CD4-positive, CD25-positive, alpha-beta regulatory T cell (primary cell): Measurements from ENCODE around the gene SPAST. TPM values are rescaled to one million over a fixed set of nuclear protein-coding genes. Genes with fewer than 3 reads are reported as not detected.
A peak's percentile ranks its signal among the peaks of the same experiment; 100 is the strongest.
"Not testable (repeated sequence)": the region's sequence is repeated elsewhere in the genome, so short reads cannot be mapped to it uniquely, and the experiment has no call there.

Source experiments
- ATAC-seq, 2 donors: fragments of 150-1000 bp; cut with Tn5 transposase; one replicate each; pipeline ENCODE4 v1.10.0; 2021; ENCODE audit warnings: low read depth in 2 of 2, moderate number of reproducible peaks in 2 of 2, moderate library complexity in 1 of 2
- DNase-seq, 3 donors: peaks; one replicate each; pipeline versions ENCODE4 v3.0.0 to v3.0.0-alpha.2; 2012 to 2022; ENCODE audit warnings: mixed read lengths in 1 of 3
- H3K27ac ChIP-seq: one replicate; pipeline ENCODE4 v1.7.0; 2013; ENCODE audit warnings: mild to moderate bottlenecking, low read length; ENCODE audit not compliant: insufficient read depth, poor library complexity, severe bottlenecking
- H3K27me3 ChIP-seq: one replicate; pipeline ENCODE4 v1.7.0; 2013; ENCODE audit warnings: low read length; ENCODE audit not compliant: control insufficient read depth, insufficient read depth
- H3K36me3 ChIP-seq: one replicate; pipeline ENCODE4 v1.7.0; 2013; ENCODE audit warnings: mild to moderate bottlenecking, low read length, moderate library complexity; ENCODE audit not compliant: control insufficient read depth, insufficient read depth
- H3K4me1 ChIP-seq: 2 replicates; pipeline ENCODE4 v1.7.0; 2013; ENCODE audit warnings: mild to moderate bottlenecking, low read length; ENCODE audit not compliant: insufficient read depth, control insufficient read depth, poor library complexity, severe bottlenecking
- H3K4me3 ChIP-seq: one replicate; pipeline ENCODE4 v1.7.0; 2013; ENCODE audit warnings: low read depth, mild to moderate bottlenecking, low read length, moderate library complexity
- H3K9me3 ChIP-seq, 2 experiments: 1 replicate in 1 of 2; 2 replicates in 1 of 2; pipeline ENCODE4 v1.7.0; 2013; ENCODE audit warnings: low read length in 2 of 2, mild to moderate bottlenecking in 1 of 2, moderate library complexity in 1 of 2; ENCODE audit not compliant: control insufficient read depth in 2 of 2
- H3K27ac Mint-ChIP-seq, 3 donors: one replicate each; pipeline ENCODE4 v1.8.0; 2020 to 2022; ENCODE audit warnings: mild to moderate bottlenecking in 3 of 3, mixed read lengths in 3 of 3, moderate library complexity in 2 of 3
- H3K27me3 Mint-ChIP-seq: one replicate; pipeline ENCODE4 v1.8.0; 2022; ENCODE audit warnings: mild to moderate bottlenecking, mixed read lengths
- H3K36me3 Mint-ChIP-seq: one replicate; pipeline ENCODE4 v1.8.0; 2020; ENCODE audit warnings: mixed read lengths
- H3K4me1 Mint-ChIP-seq, 4 donors: one replicate each; pipeline ENCODE4 v1.8.0; 2020 to 2022; ENCODE audit warnings: mixed read lengths in 4 of 4, mild to moderate bottlenecking in 1 of 4
- H3K4me3 Mint-ChIP-seq, 4 donors: one replicate each; pipeline ENCODE4 v1.8.0; 2020 to 2022; ENCODE audit warnings: mild to moderate bottlenecking in 4 of 4, mixed read lengths in 4 of 4, moderate library complexity in 3 of 4
- H3K9me3 Mint-ChIP-seq, 7 donors: one replicate each; pipeline ENCODE4 v1.8.0; 2020 to 2022; ENCODE audit warnings: mixed read lengths in 7 of 7, mild to moderate bottlenecking in 3 of 7, moderate library complexity in 2 of 7
- polyA plus RNA-seq, 4 donors: library from polyadenylated mRNA; unstranded; fragments of 300-500 nt; fragmentation: Illumina TruSeq; gene quantifications; one replicate each; pipeline ENCODE4 v1.2.3, GENCODE V29; 2021
- total RNA-seq: library from RNA; stranded (reverse); gene quantifications from one replicate; pipeline ENCODE4 v1.2.3, GENCODE V29; 2022

SPAST gene
- total RNA-seq: 20.2 TPM
- polyA plus RNA-seq: 10 to 100 TPM; 14.2 to 18.6 (median 15.8) TPM

DNA sequence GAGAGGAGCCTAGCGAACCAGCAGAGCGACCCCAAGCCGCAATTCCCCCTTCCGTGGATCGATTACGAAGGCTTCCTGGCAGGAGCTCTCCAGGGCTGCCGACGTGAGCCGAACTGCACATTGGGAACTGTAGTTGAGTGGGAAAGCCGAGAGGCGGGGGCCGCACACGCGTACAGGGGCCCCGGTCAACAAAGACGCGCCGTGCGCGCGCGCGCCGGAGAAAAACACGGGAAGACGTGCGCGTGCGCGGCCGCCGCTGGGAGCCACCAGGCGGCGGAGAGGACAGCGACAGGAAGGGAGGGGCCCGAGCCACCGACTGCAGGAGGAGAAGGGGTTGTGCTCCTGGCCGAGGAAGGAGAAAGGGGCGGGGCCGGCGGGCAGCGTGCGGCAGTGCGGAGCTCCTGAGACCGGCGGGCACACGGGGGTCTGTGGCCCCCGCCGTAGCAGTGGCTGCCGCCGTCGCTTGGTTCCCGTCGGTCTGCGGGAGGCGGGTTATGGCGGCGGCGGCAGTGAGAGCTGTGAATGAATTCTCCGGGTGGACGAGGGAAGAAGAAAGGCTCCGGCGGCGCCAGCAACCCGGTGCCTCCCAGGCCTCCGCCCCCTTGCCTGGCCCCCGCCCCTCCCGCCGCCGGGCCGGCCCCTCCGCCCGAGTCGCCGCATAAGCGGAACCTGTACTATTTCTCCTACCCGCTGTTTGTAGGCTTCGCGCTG lies at the start of gene SPAST:
Gene SPAST (plus strand): TSS at position 247 of the 711 bp plus-strand sequence. CDS start 276 bp downstream, at position 523.
- DNase-seq: peak; percentile 95 to 98 (median 95)
- Histone ChIP-seq H3K4me1 (peaks cover 28% of the 10 kb centered on the region), H3K27me3 (no peaks in the 10 kb centered on the region), H3K4me3 (peak within 1 kb of the TSS; percentile 98), H3K36me3 (no peaks in the 10 kb centered on the region), H3K27ac (peak within 1 kb of the TSS; percentile 86), H3K9me3 (no peaks in the 10 kb centered on the region)
- Mint-ChIP-seq H3K27me3 (peaks cover 4% of the 10 kb centered on the region), H3K4me3 (peak within 1 kb of the TSS; percentile 95 to 99 (median 98)), H3K36me3 (no peaks in the 10 kb centered on the region), H3K4me1 (peaks cover 0 to 49% (median 25%) of the 10 kb centered on the region in 4 donors), H3K9me3 (peaks cover 0 to 2% (median 0%) of the 10 kb centered on the region in 7 donors), H3K27ac (peak within 1 kb of the TSS; percentile 93 to 97 (median 97))
- ATAC-seq: peak; percentile 90 to 91

DNA sequence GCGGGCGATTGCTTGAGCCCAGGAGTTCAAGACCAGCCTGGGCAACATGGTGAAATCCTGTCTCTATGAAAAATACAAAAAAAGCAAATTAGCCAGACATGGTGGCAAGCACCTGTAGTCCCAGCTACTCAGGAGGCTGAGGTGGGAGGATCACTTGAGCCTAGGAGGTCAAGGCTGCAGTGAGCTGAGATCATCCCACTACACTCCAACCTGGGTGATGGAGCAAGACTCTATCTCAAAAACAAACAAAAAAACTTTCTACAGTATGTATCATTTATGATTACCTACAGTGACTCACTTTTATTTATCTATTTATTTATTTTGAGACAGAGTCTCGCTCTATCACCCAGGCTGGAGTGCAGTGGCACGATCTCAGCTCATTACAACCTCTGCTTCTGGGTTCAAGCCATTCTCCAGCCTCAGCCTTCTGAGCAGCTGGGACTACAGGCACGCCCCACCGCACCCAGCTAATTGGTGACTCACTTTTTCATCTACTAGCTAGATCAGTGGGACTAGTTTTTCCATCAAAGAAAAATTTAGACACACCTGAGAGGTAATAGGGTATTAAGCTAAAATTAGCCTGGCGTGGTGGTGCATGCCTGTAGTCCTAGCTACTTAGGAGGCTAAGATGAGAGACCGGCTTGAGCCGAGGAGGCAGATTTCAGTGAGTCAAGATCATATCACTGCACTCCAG lies 44.4 kb upstream of the SPAST start:
- not testable (repeated sequence) for H3K4me1 ChIP-seq, H3K9me3 ChIP-seq, DNase-seq, ATAC-seq, H3K9me3 Mint-ChIP-seq, H3K27me3 ChIP-seq, H3K27ac Mint-ChIP-seq, H3K27me3 Mint-ChIP-seq, H3K27ac ChIP-seq, H3K4me3 ChIP-seq, H3K4me3 Mint-ChIP-seq
- Mint-ChIP-seq H3K36me3 (peaks cover 16% of the 10 kb centered on the region), H3K4me1 (peaks cover 0 to 10% (median 0%) of the 10 kb centered on the region in 4 donors)
- peaks cover 18% of the 10 kb centered on the region for H3K36me3 ChIP-seq

DNA sequence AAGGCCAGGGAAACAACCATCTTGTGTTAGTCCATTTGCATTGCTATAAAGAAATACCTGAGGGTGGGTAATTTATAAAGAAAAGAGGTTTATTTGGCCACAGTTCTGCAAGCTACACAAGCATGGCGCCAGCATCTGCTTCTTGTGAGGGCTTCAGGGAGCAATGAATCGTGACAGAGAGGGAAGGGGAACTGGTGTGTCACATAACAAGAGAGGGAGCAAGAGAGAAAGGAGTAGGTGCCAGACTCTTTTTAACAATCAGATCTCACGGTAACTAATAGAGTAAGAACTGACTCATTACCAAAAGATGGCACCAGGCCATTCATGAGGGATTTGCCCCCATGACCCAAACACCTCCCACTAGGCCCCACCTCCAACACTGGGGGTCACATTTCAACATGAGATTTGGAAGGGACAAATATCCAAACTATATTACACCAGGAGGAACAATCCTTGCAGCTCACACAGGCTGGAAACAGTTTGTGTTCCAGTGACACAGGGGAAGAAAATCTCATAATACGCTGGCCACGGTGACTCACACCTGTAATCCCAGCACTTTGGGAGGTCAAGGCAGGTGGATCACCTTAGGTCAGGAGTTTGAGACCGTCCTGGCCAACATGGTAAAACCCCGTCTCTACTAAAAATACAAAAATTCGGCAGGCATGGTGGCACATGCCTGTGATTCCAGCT lies 29.0 kb upstream of the SPAST start:
- DNase-seq, H3K27me3 Mint-ChIP-seq, H3K9me3 Mint-ChIP-seq, H3K4me3 ChIP-seq, H3K9me3 ChIP-seq, H3K36me3 ChIP-seq, H3K27me3 ChIP-seq, H3K27ac ChIP-seq, ATAC-seq: not testable (repeated sequence)
- H3K4me1 ChIP-seq: peaks cover 10% of the 10 kb centered on the region
- Mint-ChIP-seq H3K27ac (peak overlapping the region in 2 of 3 donors; percentile 11 to 40), H3K4me3 (peak overlapping the region; percentile 3 to 59 (median 40)), H3K36me3 (peaks cover 10% of the 10 kb centered on the region), H3K4me1 (peaks cover 14 to 48% (median 28%) of the 10 kb centered on the region in 4 donors)

- Mint-ChIP-seq H3K4me1 (peaks cover 0 to 33% (median 8%) of the 10 kb centered on the region in 4 donors), H3K36me3 (no peaks in the 10 kb centered on the region)
These were observed 23.7 kb upstream of the SPAST start, which contains the start of gene DPY30 for GRCh38 chr2:32039447-32040219. DPY30 (minus strand) TSS chr2:32039805; CDS start chr2:32039456, 349 bp downstream.

DNA sequence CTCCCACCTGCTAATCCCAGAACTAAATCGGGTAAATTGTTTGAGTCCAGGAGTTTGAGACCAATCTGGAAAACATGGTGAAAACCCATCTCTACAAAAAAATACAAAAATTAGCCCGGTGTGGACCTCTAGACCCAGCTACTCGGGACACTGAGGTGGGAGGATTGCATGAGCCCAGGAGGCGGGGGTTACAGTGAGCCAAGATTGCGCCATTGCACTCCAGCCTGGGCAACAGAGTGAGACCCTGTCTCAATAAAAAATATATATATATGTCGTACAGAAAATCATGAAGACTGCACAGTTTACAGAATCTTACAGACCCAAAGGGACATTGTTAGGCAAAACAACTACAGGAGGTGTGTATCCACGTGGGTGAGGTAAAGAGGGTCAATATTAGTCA lies 19.8 kb upstream of the SPAST start:
- no peak overlapping the region for H3K27ac Mint-ChIP-seq
- no peak overlapping the region for H3K4me3 Mint-ChIP-seq
- ATAC-seq (no peak), DNase-seq (no peak)
- H3K9me3 Mint-ChIP-seq: no peaks in the 10 kb centered on the region
- no peaks in the 10 kb centered on the region for H3K36me3 Mint-ChIP-seq
- H3K27me3 ChIP-seq: no peaks in the 10 kb centered on the region
- H3K27ac ChIP-seq: no peak overlapping the region
- peaks cover 4% of the 10 kb centered on the region for H3K27me3 Mint-ChIP-seq
- H3K36me3 ChIP-seq: no peaks in the 10 kb centered on the region
- no peaks in the 10 kb centered on the region for H3K9me3 ChIP-seq
- peaks cover 0 to 17% (median 4%) of the 10 kb centered on the region in 4 donors for H3K4me1 Mint-ChIP-seq
- H3K4me1 ChIP-seq: peaks cover 14% of the 10 kb centered on the region
- no peak overlapping the region for H3K4me3 ChIP-seq

More at GRCh38 chr2:32039447-32040219, 23.7 kb upstream of the SPAST start, which contains the start of gene DPY30:
- Mint-ChIP-seq H3K27me3 (peaks cover 4% of the 10 kb centered on the region), H3K4me3 (peak within 1 kb of the TSS; percentile 87 to 93 (median 92)), H3K9me3 (no peaks in the 10 kb centered on the region), H3K27ac (peak within 1 kb of the TSS; percentile 97 to 99 (median 97))
- Histone ChIP-seq H3K27ac (peak within 1 kb of the TSS; percentile 74), H3K27me3 (no peaks in the 10 kb centered on the region), H3K4me1 (peaks cover 17% of the 10 kb centered on the region), H3K9me3 (no peaks in the 10 kb centered on the region), H3K4me3 (peak within 1 kb of the TSS; percentile 85), H3K36me3 (no peaks in the 10 kb centered on the region)
- DNase-seq (peak; percentile 84 to 95 (median 91)), ATAC-seq (peak; percentile 91 to 94)

DNA sequence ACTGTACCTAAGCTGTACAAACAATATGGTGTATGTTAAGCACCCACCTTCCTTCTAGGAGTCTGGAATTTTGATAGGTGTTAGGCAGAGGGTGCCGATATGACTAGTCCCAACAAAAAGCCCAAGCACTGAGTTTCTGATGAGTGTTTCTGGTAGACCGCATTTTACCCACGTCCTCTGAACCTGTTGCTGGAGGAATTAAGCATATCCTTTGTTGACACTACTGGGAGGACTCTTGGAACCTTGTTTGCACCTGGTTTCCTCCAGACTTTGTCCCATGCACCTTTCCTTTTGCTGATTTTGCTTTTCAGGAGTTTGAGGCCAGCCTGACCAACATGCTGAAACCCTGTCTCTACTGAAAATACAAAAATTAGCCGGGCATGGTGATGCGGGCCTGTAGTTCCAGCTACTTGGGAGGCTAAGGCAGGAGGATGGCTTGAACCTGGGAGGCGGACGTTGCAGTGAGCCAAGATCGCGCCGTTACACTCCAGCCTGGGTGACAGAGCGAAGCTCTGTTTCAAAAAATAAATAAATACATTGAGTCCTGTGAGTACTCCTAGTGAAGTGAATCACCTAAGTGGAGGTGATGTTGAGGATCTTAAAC lies 11.4 kb upstream of the SPAST start:
- no peak for DNase-seq
- no peaks in the 10 kb centered on the region for H3K9me3 ChIP-seq
- no peak overlapping the region for H3K4me3 Mint-ChIP-seq
- H3K4me1 Mint-ChIP-seq: no peaks in the 10 kb centered on the region
- H3K36me3 Mint-ChIP-seq: no peaks in the 10 kb centered on the region
- H3K27ac ChIP-seq: no peak overlapping the region
- no peak for ATAC-seq
- H3K4me3 ChIP-seq: no peak overlapping the region
- H3K4me1 ChIP-seq: no peaks in the 10 kb centered on the region
- no peaks in the 10 kb centered on the region for H3K27me3 ChIP-seq
- no peaks in the 10 kb centered on the region for H3K9me3 Mint-ChIP-seq
- H3K27ac Mint-ChIP-seq: no peak overlapping the region
- H3K27me3 Mint-ChIP-seq: no peaks in the 10 kb centered on the region
- no peaks in the 10 kb centered on the region for H3K36me3 ChIP-seq

- H3K27me3 Mint-ChIP-seq, H3K36me3 ChIP-seq, H3K9me3 Mint-ChIP-seq, H3K36me3 Mint-ChIP-seq, ATAC-seq, H3K4me1 Mint-ChIP-seq, H3K4me1 ChIP-seq, H3K9me3 ChIP-seq, H3K27ac Mint-ChIP-seq, H3K4me3 ChIP-seq, H3K27ac ChIP-seq, DNase-seq, H3K27me3 ChIP-seq, H3K4me3 Mint-ChIP-seq: not testable (repeated sequence)
These were observed 8.8 kb upstream of the SPAST start for GRCh38 chr2:32054583-32054982.
